OCI-LY7 (cell line): ENCODE results near the gene CSPG4. TPM values are rescaled to one million over a fixed set of nuclear protein-coding genes. Genes with fewer than 3 reads are reported as not detected.
"Not testable (repeated sequence)": the region's sequence is repeated elsewhere in the genome, so short reads cannot be mapped to it uniquely, and the experiment has no call there.

ENCODE experiments used
- BruUV-seq: library from RNA; stranded (reverse); fragments of 400-500 nt; replicated peaks from 2 replicates; lab custom pipeline; 2021; lab: Mats Ljungman, UMichigan
- CTCF ChIA-PET: fragments of 300-600 bp; sonication (Branson Sonifier 250); formaldehyde crosslinking; loops from one replicate; lab custom pipeline; 2022; ENCODE audit warnings: antibody characterized with exemption; ENCODE audit not compliant: unreplicated experiment; lab: Charles Lee
- POLR2A ChIA-PET: fragments of 300-600 bp; sonication (Branson Sonifier 250); formaldehyde crosslinking; loops from one replicate; lab custom pipeline; 2022; ENCODE audit warnings: antibody characterized with exemption; lab: Charles Lee
- DNase-seq: peaks from one replicate; pipeline ENCODE4 v3.0.0-alpha.2; 2015; ENCODE audit warnings: low spot score
- H2AFZ ChIP-seq: fragments of 200-600 bp; sonication (generic), shearing (Covaris generic); 2 replicates; pipeline ENCODE4 v1.6.1; 2014; ENCODE audit warnings: mild to moderate bottlenecking, antibody characterized with exemption, low read length, moderate library complexity
- H3K27ac ChIP-seq: fragments of 200-600 bp; sonication (generic); 2 replicates; pipeline ENCODE4 v1.5.1; 2014; ENCODE audit warnings: mixed run types, low read depth, mild to moderate bottlenecking, moderate library complexity, low read length, inconsistent platforms; ENCODE audit not compliant: poor library complexity, severe bottlenecking
- H3K36me3 ChIP-seq: fragments of 200-600 bp; sonication (generic); 2 replicates; pipeline ENCODE4 v1.6.1; 2014; ENCODE audit warnings: mild to moderate bottlenecking, antibody characterized with exemption, low read length, moderate library complexity, mixed read lengths; ENCODE audit not compliant: insufficient read depth
- H3K4me1 ChIP-seq: fragments of 200-600 bp; sonication (generic); 2 replicates; pipeline ENCODE4 v1.5.1; 2014; ENCODE audit warnings: mild to moderate bottlenecking, low read length; ENCODE audit not compliant: insufficient read depth, poor library complexity, severe bottlenecking
- H3K4me2 ChIP-seq: fragments of 200-600 bp; sonication (generic); 2 replicates; pipeline ENCODE4 v1.6.1; 2014; ENCODE audit warnings: mild to moderate bottlenecking, low read length
- H3K4me3 ChIP-seq: fragments of 200-600 bp; sonication (generic); 2 replicates; pipeline ENCODE4 v1.5.1; 2014; ENCODE audit warnings: mild to moderate bottlenecking, low read depth, low read length; ENCODE audit not compliant: poor library complexity, severe bottlenecking
- H3K79me2 ChIP-seq: fragments of 200-600 bp; sonication (generic); 2 replicates; pipeline ENCODE4 v1.6.1; 2016; ENCODE audit warnings: low read depth, mild to moderate bottlenecking, low read length, moderate library complexity, mixed read lengths; ENCODE audit not compliant: insufficient read depth
- H3K9me2 ChIP-seq: fragments of 200-600 bp; sonication (generic); 2 replicates; pipeline ENCODE4 v1.6.1; 2016; ENCODE audit warnings: mild to moderate bottlenecking, low read length, mixed read lengths; ENCODE audit not compliant: insufficient read depth
- H3K9me3 ChIP-seq: fragments of 200-600 bp; sonication (generic); 2 replicates; pipeline ENCODE4 v1.6.1; 2014; ENCODE audit warnings: mild to moderate bottlenecking, mixed run types, low read length, mixed read lengths
- H4K20me1 ChIP-seq: fragments of 200-600 bp; sonication (generic); 2 replicates; pipeline ENCODE4 v1.6.1; 2014; ENCODE audit warnings: mild to moderate bottlenecking, antibody characterized with exemption, low read length, moderate library complexity, mixed read lengths; ENCODE audit not compliant: insufficient read depth
- EZH2phosphoT487 ChIP-seq: fragments of 200-600 bp; sonication (generic); IDR thresholded peaks from 2 replicates; pipeline ENCODE4 v1.6.1; 2018; ENCODE audit warnings: low read depth, borderline replicate concordance, mild to moderate bottlenecking, mixed run types, antibody characterized with exemption, low read length, moderate library complexity, mixed read lengths
- intact Hi-C: fragments of 100-400 bp; cut with micrococcal nuclease; formaldehyde crosslinking; loops from one replicate; pipeline ENCODE4 v1.10.0; 2022; ENCODE audit not compliant: unreplicated experiment
- total RNA-seq, 2 experiments: library from RNA; depleted of rRNA in 1 of 2; stranded (reverse); fragments of >200 nt in 1 of 2; shearing (Covaris generic) in 1 of 2; gene quantifications; 2 replicates each; pipeline ENCODE4 v1.2.3, GENCODE V29; 2014 to 2022
- TF ChIP-seq, protein P1 (sequence below): fragments of 200-600 bp; sonication (generic); conservative IDR thresholded peaks from 2 replicates; pipeline ENCODE4 v1.5.1; 2014; ENCODE audit warnings: mild to moderate bottlenecking, antibody characterized with exemption, low read length, moderate library complexity, mixed read lengths

The CSPG4 gene
- total RNA-seq, 2 experiments from 2014 or later = not detected

DNA sequence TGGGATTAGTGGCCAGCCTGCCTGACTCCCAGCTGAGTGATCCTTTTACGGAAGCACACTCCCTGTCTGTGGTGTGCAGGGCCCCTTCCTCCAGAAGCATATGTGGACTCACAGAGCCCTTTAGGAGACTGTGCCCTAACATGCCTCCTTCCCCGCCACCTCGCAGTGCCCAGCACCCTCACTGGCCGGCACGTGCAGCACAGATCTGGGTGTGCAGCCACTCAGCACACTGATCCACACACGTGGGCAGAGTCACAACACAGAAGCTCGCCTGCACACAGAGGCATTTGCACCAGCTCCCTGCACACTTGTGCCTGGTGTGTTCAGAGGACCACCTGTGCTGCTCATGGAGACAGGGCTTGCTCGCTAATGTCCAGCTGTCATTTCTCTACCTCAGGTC is 23.6 kb upstream of the CSPG4 start:
- no peak overlapping the region for H3K4me3 ChIP-seq
- BruUV-seq = no TSS peak
- no peak overlapping the region for H3K4me2 ChIP-seq
- ChIA-PET CTCF (no interaction called here), POLR2A (no interaction called here)
- no peak for DNase-seq
- no peak overlapping the region for H3K27ac ChIP-seq
- no peaks in the 10 kb centered on the region for H3K36me3 ChIP-seq
- no peaks in the 10 kb centered on the region for H4K20me1 ChIP-seq
- no peak for TF ChIP-seq EZH2phosphoT487
- TF ChIP-seq, protein P1, sequence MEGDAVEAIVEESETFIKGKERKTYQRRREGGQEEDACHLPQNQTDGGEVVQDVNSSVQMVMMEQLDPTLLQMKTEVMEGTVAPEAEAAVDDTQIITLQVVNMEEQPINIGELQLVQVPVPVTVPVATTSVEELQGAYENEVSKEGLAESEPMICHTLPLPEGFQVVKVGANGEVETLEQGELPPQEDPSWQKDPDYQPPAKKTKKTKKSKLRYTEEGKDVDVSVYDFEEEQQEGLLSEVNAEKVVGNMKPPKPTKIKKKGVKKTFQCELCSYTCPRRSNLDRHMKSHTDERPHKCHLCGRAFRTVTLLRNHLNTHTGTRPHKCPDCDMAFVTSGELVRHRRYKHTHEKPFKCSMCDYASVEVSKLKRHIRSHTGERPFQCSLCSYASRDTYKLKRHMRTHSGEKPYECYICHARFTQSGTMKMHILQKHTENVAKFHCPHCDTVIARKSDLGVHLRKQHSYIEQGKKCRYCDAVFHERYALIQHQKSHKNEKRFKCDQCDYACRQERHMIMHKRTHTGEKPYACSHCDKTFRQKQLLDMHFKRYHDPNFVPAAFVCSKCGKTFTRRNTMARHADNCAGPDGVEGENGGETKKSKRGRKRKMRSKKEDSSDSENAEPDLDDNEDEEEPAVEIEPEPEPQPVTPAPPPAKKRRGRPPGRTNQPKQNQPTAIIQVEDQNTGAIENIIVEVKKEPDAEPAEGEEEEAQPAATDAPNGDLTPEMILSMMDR = no peak
- no peaks in the 10 kb centered on the region for H3K9me3 ChIP-seq
- no peak overlapping the region for H2AFZ ChIP-seq
- no peaks in the 10 kb centered on the region for H3K4me1 ChIP-seq
- no peaks in the 10 kb centered on the region for H3K79me2 ChIP-seq
- no peaks in the 10 kb centered on the region for H3K9me2 ChIP-seq
- intact Hi-C loops = no loop called here

DNA sequence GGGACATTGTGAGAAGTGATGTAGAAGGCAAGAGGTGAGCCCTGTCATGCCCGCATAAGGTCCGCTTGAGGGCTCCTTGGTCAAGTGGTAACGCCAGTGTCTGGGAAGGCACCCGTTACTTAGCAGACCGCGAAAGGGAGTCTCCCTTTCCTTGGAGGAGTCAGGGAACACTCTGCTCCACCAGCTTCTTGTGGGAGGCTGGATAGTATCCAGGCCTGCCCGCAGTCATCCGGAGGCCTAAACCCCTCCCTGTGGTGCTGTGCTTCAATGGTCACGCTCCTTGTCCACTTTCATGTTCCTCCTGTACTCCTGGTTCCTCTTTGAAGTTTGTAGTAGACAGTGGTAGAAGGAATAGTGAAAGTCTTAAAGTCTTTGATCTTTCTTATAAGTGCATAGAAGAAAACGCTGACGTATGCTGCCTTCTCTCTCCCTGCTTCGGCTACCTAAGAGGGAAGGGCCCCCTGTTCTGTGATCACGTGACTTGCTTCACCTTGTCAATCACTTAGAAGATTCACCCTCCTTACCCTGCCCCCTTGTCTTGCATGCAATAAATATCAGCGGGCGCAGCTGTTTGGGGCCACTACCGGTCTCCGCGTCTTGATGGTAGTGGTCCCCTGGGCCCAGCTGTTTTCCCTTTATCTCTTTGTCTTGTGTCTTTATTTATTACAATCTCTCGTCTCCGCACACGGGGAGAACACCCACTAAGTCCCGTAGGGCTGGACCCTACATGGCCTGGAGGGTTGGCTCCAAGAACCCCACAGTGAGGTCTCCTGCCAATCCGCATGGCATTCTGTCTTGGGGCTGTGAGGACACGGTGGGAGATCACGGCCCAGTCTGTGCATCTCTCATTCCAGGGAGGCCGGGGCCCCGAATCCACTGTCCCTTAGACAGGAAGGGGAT is 22.5 kb upstream of the CSPG4 start:
- H3K27ac ChIP-seq, H3K4me3 ChIP-seq, POLR2A ChIA-PET, H3K36me3 ChIP-seq, BruUV-seq, H3K9me2 ChIP-seq, H3K9me3 ChIP-seq, intact Hi-C loops, H3K79me2 ChIP-seq, CTCF ChIA-PET, DNase-seq, H3K4me1 ChIP-seq, H2AFZ ChIP-seq, H4K20me1 ChIP-seq, H3K4me2 ChIP-seq: not testable (repeated sequence)

DNA sequence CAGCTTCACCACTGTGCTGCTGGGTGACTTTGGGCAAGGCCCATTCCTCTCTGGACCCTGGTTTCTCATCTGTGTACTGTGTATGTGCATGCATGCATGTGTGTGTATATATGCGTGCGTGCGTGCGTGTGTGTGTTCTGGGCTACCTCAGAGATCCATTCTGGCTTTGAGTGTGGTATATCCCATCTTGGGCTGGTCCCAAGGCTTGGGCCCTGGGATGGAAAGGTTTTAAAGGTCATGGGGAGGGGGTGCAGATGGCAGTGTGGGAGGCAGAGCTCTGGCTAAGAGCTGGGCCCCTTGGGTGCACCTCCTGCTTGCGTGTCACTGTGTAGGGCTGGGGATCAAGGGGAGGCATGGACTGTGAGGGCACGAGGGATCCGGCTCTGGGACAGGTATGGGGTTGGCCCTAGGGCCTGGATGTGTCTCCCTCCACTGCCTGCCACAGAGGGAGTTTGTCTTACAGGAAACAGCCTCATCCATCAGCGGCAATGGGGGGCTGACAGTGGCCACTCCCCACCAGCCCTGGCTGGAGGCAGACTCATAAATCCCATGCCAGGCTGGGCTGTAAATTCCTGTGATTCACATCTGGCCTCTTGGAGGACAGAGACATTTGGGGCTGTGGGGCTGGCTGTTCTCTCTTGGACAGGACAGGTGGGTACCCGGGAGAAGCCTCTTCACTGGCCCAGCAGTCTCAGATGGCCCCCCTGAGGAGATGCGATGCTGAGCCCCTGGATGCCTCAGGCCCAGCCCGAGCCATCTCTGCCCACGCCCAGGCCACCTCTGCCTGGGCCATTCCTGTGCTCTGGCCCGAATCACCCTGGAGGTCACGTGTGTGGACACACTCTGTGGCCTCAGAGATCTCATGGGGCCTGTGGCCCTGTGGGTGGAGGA is 21.4 kb upstream of the CSPG4 start:
- Histone ChIP-seq H3K79me2 (no peaks in the 10 kb centered on the region), H3K9me3 (no peaks in the 10 kb centered on the region), H3K36me3 (no peaks in the 10 kb centered on the region), H4K20me1 (no peaks in the 10 kb centered on the region), H3K4me2 (no peak overlapping the region), H3K4me1 (no peaks in the 10 kb centered on the region), H3K4me3 (no peak overlapping the region), H3K27ac (no peak overlapping the region), H3K9me2 (no peaks in the 10 kb centered on the region), H2AFZ (no peak overlapping the region)
- ChIA-PET CTCF (no interaction called here), POLR2A (no interaction called here)
- no peak for DNase-seq
- TF ChIP-seq, protein P1 = no peak
- TF ChIP-seq EZH2phosphoT487 = no peak
- intact Hi-C loops = no loop called here
- no TSS peak for BruUV-seq
